ENCODE measurements around the gene MORC1.
"Not testable (repeated sequence)": the region's sequence is repeated elsewhere in the genome, so short reads cannot be mapped to it uniquely, and the experiment has no call there.

The MORC1 gene

GRCh38 chr3:109109574-109109973, 8.4 kb downstream of the MORC1 start:
- DNase-seq: no peak

- DNase-seq: no peak
Measured at GRCh38 chr3:109098079-109098644, 19.8 kb downstream of the MORC1 start.

GRCh38 chr3:109095166-109095565, 22.8 kb downstream of the MORC1 start:
- DNase-seq: no peak

- no peak for DNase-seq
Measured at GRCh38 chr3:109093561-109093960, 24.4 kb downstream of the MORC1 start.

- no peak for DNase-seq
Measured at GRCh38 chr3:109091846-109092245, 26.1 kb downstream of the MORC1 start.

GRCh38 chr3:109089265-109089664, 28.7 kb downstream of the MORC1 start:
- no peak for DNase-seq

GRCh38 chr3:109081746-109082510, 36.0 kb downstream of the MORC1 start:
- DNase-seq: peak; percentile 22

- DNase-seq: not testable (repeated sequence)
Measured at GRCh38 chr3:109080090-109080489, 37.8 kb downstream of the MORC1 start.

GRCh38 chr3:109073116-109073515, 44.8 kb downstream of the MORC1 start:
- DNase-seq: no peak

- no peak for DNase-seq
Measured at GRCh38 chr3:109072194-109072593, 45.7 kb downstream of the MORC1 start.

GRCh38 chr3:109071350-109072142, 46.4 kb downstream of the MORC1 start:
- DNase-seq: no peak

- no peak for DNase-seq
Measured at GRCh38 chr3:109070211-109070610, 47.7 kb downstream of the MORC1 start.

- DNase-seq: no peak
Measured at GRCh38 chr3:109066864-109067263, 51.1 kb downstream of the MORC1 start.

- DNase-seq: no peak
Measured at GRCh38 chr3:109059264-109059663, 58.7 kb downstream of the MORC1 start.

- DNase-seq: no peak
Measured at GRCh38 chr3:109057616-109058015, 60.3 kb downstream of the MORC1 start.

- DNase-seq: no peak
Measured at GRCh38 chr3:109057056-109057455, 60.9 kb downstream of the MORC1 start.

GRCh38 chr3:109050591-109051167, 67.3 kb downstream of the MORC1 start:
- DNase-seq: no peak

GRCh38 chr3:109047366-109047765, 70.6 kb downstream of the MORC1 start:
- no peak for DNase-seq

GRCh38 chr3:109045271-109046040, 72.5 kb downstream of the MORC1 start:
- no peak for DNase-seq

GRCh38 chr3:109035082-109035481, 82.9 kb downstream of the MORC1 start:
- no peak for DNase-seq

- DNase-seq: no peak
Measured at GRCh38 chr3:109033000-109033660, 84.8 kb downstream of the MORC1 start.

GRCh38 chr3:109028753-109029152, 89.2 kb downstream of the MORC1 start:
- no peak for DNase-seq

Data from CD4-positive, alpha-beta T cell treated with Interferon gamma for 1 hour (primary cell).